Measurements from ENCODE around the gene EPS15. TPM values are rescaled to one million over a fixed set of nuclear protein-coding genes. Genes with fewer than 3 reads are reported as not detected.

EPS15 gene
- total and polyA plus RNA-seq, 2 experiments from 2014 or later = 14.9 to 46.0 TPM

- H2AFZ ChIP-seq = no peak overlapping the region
- WGBS (ENCODE audit: low lambda C conversion rate, missing lambda C conversion rate) = 70% methylated on average over 8 of the region's 8 CpGs
- H3K9me3 ChIP-seq (ENCODE audit: low read depth) = no peaks in the 10 kb centered on the region
- no peaks in the 10 kb centered on the region for H4K20me1 ChIP-seq (ENCODE audit: insufficient read depth, poor library complexity, severe bottlenecking)
- no peaks in the 10 kb centered on the region for H3K27me3 ChIP-seq
- no peak overlapping the region for H3K27ac ChIP-seq
- H3K4me3 ChIP-seq = no peak overlapping the region
- H3K36me3 ChIP-seq (replicated peaks; ENCODE audit: insufficient read depth, low read depth) = no peaks in the 10 kb centered on the region
- H3K79me2 ChIP-seq = peaks cover 10% of the 10 kb centered on the region
- no peak for TF ChIP-seq EZH2 (IDR thresholded peaks at IDR 0.05; ENCODE audit: borderline replicate concordance)
- TF ChIP-seq CTCF (IDR thresholded peaks at IDR 0.05; ENCODE audit: poor library complexity) = no peak
- TF ChIP-seq EZH2phosphoT487 (IDR thresholded peaks at IDR 0.05; ENCODE audit: low read depth, severe bottlenecking, unreplicated experiment) = no peak
- DNase-seq (ENCODE audit: low spot score) = no peak
- peak overlapping the region; percentile 14 for H3K4me2 ChIP-seq
- H3K4me1 ChIP-seq (ENCODE audit: insufficient read depth) = no peaks in the 10 kb centered on the region
- H3K9me2 ChIP-seq (replicated peaks; ENCODE audit: insufficient read depth) = no peaks in the 10 kb centered on the region
Observed at GRCh38 chr1:51422367-51423072, 96.5 kb downstream of the EPS15 start.

GRCh38 chr1:51421964-51422363 is 97.1 kb downstream of the EPS15 start:
- Histone ChIP-seq H4K20me1 (ENCODE audit: insufficient read depth, poor library complexity, severe bottlenecking) (no peaks in the 10 kb centered on the region), H3K36me3 (replicated peaks; ENCODE audit: insufficient read depth, low read depth) (no peaks in the 10 kb centered on the region), H2AFZ (no peak overlapping the region), H3K4me1 (ENCODE audit: insufficient read depth) (no peaks in the 10 kb centered on the region), H3K27ac (peak overlapping the region; percentile 18), H3K9me2 (replicated peaks; ENCODE audit: insufficient read depth) (no peaks in the 10 kb centered on the region), H3K4me2 (peak overlapping the region; percentile 4), H3K9me3 (ENCODE audit: low read depth) (no peaks in the 10 kb centered on the region), H3K79me2 (peaks cover 10% of the 10 kb centered on the region), H3K27me3 (no peaks in the 10 kb centered on the region), H3K4me3 (no peak overlapping the region)
- TF ChIP-seq EZH2phosphoT487 (IDR thresholded peaks at IDR 0.05; ENCODE audit: low read depth, severe bottlenecking, unreplicated experiment) (no peak), EZH2 (IDR thresholded peaks at IDR 0.05; ENCODE audit: borderline replicate concordance) (no peak), CTCF (IDR thresholded peaks at IDR 0.05; ENCODE audit: poor library complexity) (no peak)
- peak; percentile 45 for DNase-seq (ENCODE audit: low spot score)

GRCh38 chr1:51420867-51421627 is 98.0 kb downstream of the EPS15 start:
- peak overlapping the region; percentile 4 for H3K4me2 ChIP-seq

More at GRCh38 chr1:51420867-51421627, 98.0 kb downstream of the EPS15 start:
- Histone ChIP-seq H3K27ac (no peak overlapping the region), H3K27me3 (no peaks in the 10 kb centered on the region), H3K79me2 (peaks cover 10% of the 10 kb centered on the region), H3K9me2 (replicated peaks; ENCODE audit: insufficient read depth) (no peaks in the 10 kb centered on the region), H2AFZ (no peak overlapping the region), H3K4me1 (ENCODE audit: insufficient read depth) (no peaks in the 10 kb centered on the region), H3K4me3 (no peak overlapping the region), H3K36me3 (replicated peaks; ENCODE audit: insufficient read depth, low read depth) (no peaks in the 10 kb centered on the region), H4K20me1 (ENCODE audit: insufficient read depth, poor library complexity, severe bottlenecking) (no peaks in the 10 kb centered on the region), H3K9me3 (ENCODE audit: low read depth) (no peaks in the 10 kb centered on the region)
- 50% methylated on average over 2 of the region's 2 CpGs for WGBS (ENCODE audit: low lambda C conversion rate, missing lambda C conversion rate)
- no peak for TF ChIP-seq EZH2phosphoT487 (IDR thresholded peaks at IDR 0.05; ENCODE audit: low read depth, severe bottlenecking, unreplicated experiment)
- no peak for TF ChIP-seq EZH2 (IDR thresholded peaks at IDR 0.05; ENCODE audit: borderline replicate concordance)
- no peak for TF ChIP-seq CTCF (IDR thresholded peaks at IDR 0.05; ENCODE audit: poor library complexity)
- DNase-seq (ENCODE audit: low spot score) = no peak

All from hepatocyte (in vitro differentiated cells).